ENCODE measurements around the gene RNF183. TPM values are rescaled to one million over a fixed set of nuclear protein-coding genes. Genes with fewer than 3 reads are reported as not detected.

The RNF183 gene
- polyA plus RNA-seq, 1 of the 3 experiments (the other 2 are of a cell fraction): not detected

DNA sequence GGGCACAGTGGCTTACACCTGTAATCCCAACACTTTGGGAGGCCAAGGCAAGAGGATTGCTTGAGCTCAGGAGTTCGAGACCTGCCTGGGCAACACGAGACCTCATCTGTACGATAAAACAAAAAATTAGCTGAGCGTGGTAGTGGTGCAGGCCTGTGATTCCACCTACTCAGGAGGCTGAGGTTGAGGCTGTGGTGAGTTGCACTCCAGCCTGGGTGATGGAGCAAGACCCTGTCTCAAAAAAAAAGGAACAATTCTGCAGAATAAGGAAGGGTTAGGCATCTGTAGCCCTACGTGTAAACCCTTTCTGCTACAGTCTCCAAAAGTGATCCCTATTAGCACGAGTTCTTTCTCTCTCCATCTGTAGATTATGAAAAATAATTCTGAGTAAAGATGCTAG lies 47.7 kb downstream of the RNF183 start:
- no peak overlapping the region for H2AFZ ChIP-seq (ENCODE audit: low read depth)
- ChIA-PET CTCF (interaction anchor here (1.3 to 2.9 kb wide), 3 partner anchors 19 to 143 kb away, joined by 4 to 16 read pairs (median 7); partner anchors contain the start of genes CDC26 and PRPF4), POLR2A (interaction anchor here (2.5 kb wide), 1 partner anchor 34 kb away, joined by 15 read pairs; the partner anchor contains the start of genes FKBP15 and SLC31A1)
- DNase-seq: no peak
- H3K9ac ChIP-seq: no peak overlapping the region
- no peak overlapping the region for H3K4me2 ChIP-seq
- 88% methylated on average over 6 of the region's 6 CpGs for WGBS (ENCODE audit: low lambda C conversion rate)
- peaks cover 22 to 26% of the 10 kb centered on the region in 2 experiments for H3K36me3 ChIP-seq (replicated peaks in 1 of 2; ENCODE audit: control insufficient read depth in 1 of 2, insufficient read depth in 2 of 2, low read length in 1 of 2)
- H3K4me1 ChIP-seq (ENCODE audit: control insufficient read depth in 1 of 2, insufficient read depth in 2 of 2, low read depth in 1 of 2, low read length in 1 of 2): peaks cover 0 to 15% of the 10 kb centered on the region in 2 experiments; a peak in 1 of 4 replicates
- H3K27ac ChIP-seq (ENCODE audit: low read depth in 2 of 2, low read length in 1 of 2): peak overlapping the region in 1 of 2 experiments; percentile 91; a peak in 2 of 4 replicates
- TF ChIP-seq RAD21 (IDR thresholded peaks at IDR 0.05; ENCODE audit: low read length): no peak
- no peak for TF ChIP-seq FOSL2 (IDR thresholded peaks at IDR 0.05; ENCODE audit: borderline replicate concordance, low read depth)
- TF ChIP-seq YY1 (IDR thresholded peaks at IDR 0.05; ENCODE audit: low read depth): no peak
- no peak for TF ChIP-seq CHD2 (IDR thresholded peaks at IDR 0.05; ENCODE audit: low read length, partially characterized antibody)
- TF ChIP-seq MEF2A (IDR thresholded peaks at IDR 0.05; ENCODE audit: borderline replicate concordance, low read depth): no peak
- TF ChIP-seq JUND (IDR thresholded peaks at IDR 0.05): no peak
- no peak for TF ChIP-seq GABPA (IDR thresholded peaks at IDR 0.05; ENCODE audit: low read depth)
- TF ChIP-seq, protein P1, sequence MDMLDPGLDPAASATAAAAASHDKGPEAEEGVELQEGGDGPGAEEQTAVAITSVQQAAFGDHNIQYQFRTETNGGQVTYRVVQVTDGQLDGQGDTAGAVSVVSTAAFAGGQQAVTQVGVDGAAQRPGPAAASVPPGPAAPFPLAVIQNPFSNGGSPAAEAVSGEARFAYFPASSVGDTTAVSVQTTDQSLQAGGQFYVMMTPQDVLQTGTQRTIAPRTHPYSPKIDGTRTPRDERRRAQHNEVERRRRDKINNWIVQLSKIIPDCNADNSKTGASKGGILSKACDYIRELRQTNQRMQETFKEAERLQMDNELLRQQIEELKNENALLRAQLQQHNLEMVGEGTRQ (IDR thresholded peaks at IDR 0.05; ENCODE audit: borderline replicate concordance, low read depth, low read length): no peak
- TF ChIP-seq CTCF (IDR thresholded peaks at IDR 0.05): no peak
- TF ChIP-seq NRF1 (IDR thresholded peaks at IDR 0.05; ENCODE audit: low read depth, low read length): no peak
- no peak for TF ChIP-seq SMC3 (IDR thresholded peaks at IDR 0.05; ENCODE audit: low read depth, low read length)
- H3K4me3 ChIP-seq (ENCODE audit: low read depth in 2 of 2, low read length in 1 of 2): no peak overlapping the region
- no peaks in the 10 kb centered on the region for H3K27me3 ChIP-seq (ENCODE audit: insufficient read depth)
- H3F3A ChIP-seq (replicated peaks; ENCODE audit: insufficient read depth): no peaks in the 10 kb centered on the region
- H3K79me2 ChIP-seq (ENCODE audit: insufficient read depth): no peaks in the 10 kb centered on the region
- H4K20me1 ChIP-seq (ENCODE audit: insufficient read depth): no peaks in the 10 kb centered on the region
- H3K9me2 ChIP-seq: no peaks in the 10 kb centered on the region
- H3K9me3 ChIP-seq: no peaks in the 10 kb centered on the region

GRCh38 chr9:113254991-113255390 lies 48.2 kb downstream of the RNF183 start:
- no peak overlapping the region for H3K9ac ChIP-seq
- H3K4me1 ChIP-seq (ENCODE audit: control insufficient read depth in 1 of 2, insufficient read depth in 2 of 2, low read depth in 1 of 2, low read length in 1 of 2): peaks cover 0 to 15% of the 10 kb centered on the region in 2 experiments; a peak in 1 of 4 replicates
- peak; percentile 55 for DNase-seq
- H3K27me3 ChIP-seq (ENCODE audit: insufficient read depth): no peaks in the 10 kb centered on the region
- H3K4me3 ChIP-seq (ENCODE audit: low read depth in 2 of 2, low read length in 1 of 2): no peak overlapping the region
- peak; percentile 67 for TF ChIP-seq FOXJ3 (CRISPR knock-in tag; IDR thresholded peaks at IDR 0.05)
- peak; percentile 91 for TF ChIP-seq GATA2 (CRISPR knock-in tag; IDR thresholded peaks at IDR 0.05)
- TF ChIP-seq CTCF (IDR thresholded peaks at IDR 0.05): no peak
- TF ChIP-seq TEAD4 (IDR thresholded peaks at IDR 0.05; ENCODE audit: borderline replicate concordance, insufficient read depth): peak; percentile 63; the same call in 1 of the 2 replicates
- TF ChIP-seq EP300 (IDR thresholded peaks at IDR 0.05; ENCODE audit: borderline replicate concordance in 1 of 2, low read depth in 1 of 2, low read length in 1 of 2): peak in 1 of 2 experiments; percentile 95; a peak in 2 of 4 replicates
- peak; percentile 41 for TF ChIP-seq TCF12 (IDR thresholded peaks at IDR 0.05)
- peak; percentile 91; the same call in 1 of the 2 replicates for TF ChIP-seq RCOR1 (IDR thresholded peaks at IDR 0.05; ENCODE audit: low read length)
- TF ChIP-seq, protein P1 (IDR thresholded peaks at IDR 0.05; ENCODE audit: borderline replicate concordance, low read depth, low read length): no peak
- H3K27ac ChIP-seq (ENCODE audit: low read depth in 2 of 2, low read length in 1 of 2): peak overlapping the region in 1 of 2 experiments; percentile 91; a peak in 2 of 4 replicates
- H3K4me2 ChIP-seq: no peak overlapping the region
- H4K20me1 ChIP-seq (ENCODE audit: insufficient read depth): no peaks in the 10 kb centered on the region
- no peaks in the 10 kb centered on the region for H3K79me2 ChIP-seq (ENCODE audit: insufficient read depth)
- CTCF ChIA-PET: interaction anchor here (1.4 to 2.9 kb wide), 3 partner anchors 19 to 142 kb away, joined by 3 to 16 read pairs (median 7); partner anchors contain the start of genes CDC26 and PRPF4
- H3K9me3 ChIP-seq: no peaks in the 10 kb centered on the region
- WGBS (ENCODE audit: low lambda C conversion rate): 35% methylated on average over 1 of the region's 1 CpG
- H3K9me2 ChIP-seq: no peaks in the 10 kb centered on the region
- no peak overlapping the region for H2AFZ ChIP-seq (ENCODE audit: low read depth)
- H3F3A ChIP-seq (replicated peaks; ENCODE audit: insufficient read depth): no peaks in the 10 kb centered on the region
- POLR2A ChIA-PET: interaction anchor here (2.5 kb wide), 1 partner anchor 33 kb away, joined by 15 read pairs; the partner anchor contains the start of genes FKBP15 and SLC31A1
- H3K36me3 ChIP-seq (replicated peaks in 1 of 2; ENCODE audit: control insufficient read depth in 1 of 2, insufficient read depth in 2 of 2, low read length in 1 of 2): peaks cover 19 to 22% of the 10 kb centered on the region in 2 experiments

Measured in SK-N-SH (cell line).